Hematopoietic multipotent progenitor cell (in vitro differentiated cells): Measurements from ENCODE around the gene PCGF6. TPM values are rescaled to one million over a fixed set of nuclear protein-coding genes. Genes with fewer than 3 reads are reported as not detected.

Experiments
- DNase-seq, 3 donors: peaks; one replicate each; pipeline ENCODE4 v3.0.0-alpha.2; 2011 to 2015; ENCODE audit warnings: low read depth in 2 of 3, low spot score in 2 of 3
- total RNA-seq: library from RNA; depleted of rRNA; stranded (reverse); fragments of >200 nt; gene quantifications from one replicate; pipeline ENCODE4 v1.2.3, GENCODE V29; 2012

The PCGF6 gene
- total RNA-seq, 1 donor, result 4.0 TPM

GRCh38 chr10:103327906-103328305 is 23.0 kb downstream of the PCGF6 start:
- DNase-seq, result no peak

- no peak for DNase-seq
Measured at GRCh38 chr10:103316087-103316486, 34.9 kb downstream of the PCGF6 start.

- no peak for DNase-seq
Measured at GRCh38 chr10:103310197-103310596, 40.7 kb downstream of the PCGF6 start.

- DNase-seq, result no peak
Measured at GRCh38 chr10:103307594-103307993, 43.3 kb downstream of the PCGF6 start.

- no peak for DNase-seq
Measured at GRCh38 chr10:103295374-103296015, 55.4 kb downstream of the PCGF6 start.

GRCh38 chr10:103291588-103291987 is 59.4 kb downstream of the PCGF6 start:
- DNase-seq, result no peak

GRCh38 chr10:103287992-103288391 is 62.9 kb downstream of the PCGF6 start:
- DNase-seq, result no peak

GRCh38 chr10:103284170-103284569 is 66.8 kb downstream of the PCGF6 start:
- no peak for DNase-seq

- no peak for DNase-seq
Measured at GRCh38 chr10:103282961-103283360, 68.0 kb downstream of the PCGF6 start.

GRCh38 chr10:103281753-103282152 is 69.2 kb downstream of the PCGF6 start:
- no peak for DNase-seq

GRCh38 chr10:103280506-103280905 is 70.4 kb downstream of the PCGF6 start:
- DNase-seq, result no peak

- no peak for DNase-seq
Measured at GRCh38 chr10:103280031-103280430, 70.9 kb downstream of the PCGF6 start.

GRCh38 chr10:103278862-103279298 is 72.1 kb downstream of the PCGF6 start:
- peak in 2 of 3 donors; percentile 52 to 71 for DNase-seq

GRCh38 chr10:103278537-103278823 is 72.5 kb downstream of the PCGF6 start:
- no peak for DNase-seq

- no peak for DNase-seq
Measured at GRCh38 chr10:103277713-103278536, 73.0 kb downstream of the PCGF6 start.

- DNase-seq, result peak in 2 of 3 donors; percentile 29 to 49
Measured at GRCh38 chr10:103276896-103277712, 73.8 kb downstream of the PCGF6 start, which contains the start of gene INA. Gene INA (plus strand): TSS chr10:103277138. CDS start chr10:103277212, 74 bp downstream.

GRCh38 chr10:103276251-103276895 is 74.6 kb downstream of the PCGF6 start:
- no peak for DNase-seq

GRCh38 chr10:103273041-103273441 is 77.9 kb downstream of the PCGF6 start:
- DNase-seq, result no peak

- DNase-seq, result peak in 2 of 3 donors; percentile 65 to 84
Measured at GRCh38 chr10:103265717-103266329, 85.1 kb downstream of the PCGF6 start.

GRCh38 chr10:103262229-103262628 is 88.7 kb downstream of the PCGF6 start:
- no peak for DNase-seq
